Transverse colon (tissue), 3 donors: Measurements from ENCODE around the gene ST8SIA6.

Experiments
- CTCF ChIP-seq, 5 experiments: fragments of 200-600 bp in 3 of 5; fragments of 450-650 bp in 2 of 5; sonication (generic) in 3 of 5; IDR thresholded peaks; 1 replicate in 2 of 5; 2 replicates in 3 of 5; pipeline ENCODE4 v1.5.1; 2016 to 2017; ENCODE audit warnings: antibody characterized with exemption in 5 of 5, inconsistent platforms in 3 of 5, mild to moderate bottlenecking in 2 of 5, moderate library complexity in 1 of 5
- POLR2A ChIP-seq: fragments of 450-650 bp; IDR thresholded peaks from one replicate; pipeline ENCODE4 v1.6.1; 2016; ENCODE audit warnings: antibody characterized with exemption, mild to moderate bottlenecking, moderate library complexity

GRCh38 chr10:17343118-17343517 lies 111.3 kb downstream of the ST8SIA6 start:
- TF ChIP-seq CTCF (IDR thresholded peaks at IDR 0.05) (no peak), POLR2A (no peak)
